ENCODE results near the gene GATA2. TPM values are rescaled to one million over a fixed set of nuclear protein-coding genes. Genes with fewer than 3 reads are reported as not detected.

GATA2 gene
- total and polyA plus RNA-seq, 2 of the 13 experiments (the other 11 are each of a cell fraction or from before 2014, with no cell fraction given) = 3.5 to 6.2 TPM

DNA sequence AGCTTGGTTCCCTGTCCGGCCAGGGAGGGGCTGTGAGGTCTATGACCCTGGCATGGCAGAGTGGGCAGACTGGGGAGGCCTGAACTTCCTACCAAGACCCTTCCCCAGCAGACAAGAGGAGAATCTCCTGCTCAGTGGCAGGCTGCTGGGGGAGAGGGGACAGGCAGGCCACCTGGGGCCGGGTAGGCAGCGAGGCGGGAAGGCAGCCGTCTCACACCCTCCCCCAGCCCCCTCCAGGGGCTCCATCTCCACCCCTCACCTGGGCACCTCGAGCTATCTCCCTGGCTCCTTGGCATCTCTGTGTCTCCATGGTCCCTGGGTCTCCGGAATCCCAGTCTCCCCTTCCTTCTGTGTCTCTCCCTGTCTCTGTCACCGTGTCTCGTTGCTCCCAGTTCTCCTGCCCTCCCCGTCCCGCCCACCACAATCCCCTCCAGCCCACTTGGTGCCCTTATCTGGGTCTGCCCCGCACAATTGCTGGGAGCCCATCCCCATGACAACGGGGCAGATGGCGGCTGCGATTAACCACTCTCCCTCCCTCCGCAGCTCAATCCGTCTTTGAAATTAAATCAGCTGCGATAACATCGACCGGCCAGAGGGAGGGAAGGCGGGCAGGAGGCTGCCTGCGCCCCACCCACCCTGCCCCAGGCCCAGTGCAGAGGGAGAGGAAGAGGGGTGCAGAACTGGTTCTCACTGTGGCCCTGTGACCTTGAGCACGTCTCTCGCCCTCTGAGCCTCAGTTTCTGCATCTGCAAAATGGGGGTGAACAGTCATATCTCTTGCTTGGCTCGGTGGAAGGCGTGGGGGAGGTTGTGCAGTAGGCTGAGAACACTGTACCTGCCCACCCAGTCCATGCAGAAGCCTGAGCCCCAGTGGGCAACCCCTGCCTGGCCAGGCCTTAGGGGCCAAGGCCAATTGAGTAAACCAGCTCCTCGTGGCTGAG, 36.0 kb downstream of the GATA2 start:
- no peak overlapping the region for H3K27ac ChIP-seq (ENCODE audit: extremely low read length, insufficient read depth, low read length)
- H3K27me3 ChIP-seq (ENCODE audit: control insufficient read depth in 1 of 2, insufficient read depth in 2 of 2, low read length in 2 of 2) = peaks cover 23 to 90% of the 10 kb centered on the region in 2 experiments
- H3K4me2 ChIP-seq (ENCODE audit: low read depth, low read length) = no peak overlapping the region
- WGBS (ENCODE audit: low lambda C conversion rate) = 21% methylated on average over 18 of the region's 27 CpGs
- no peak overlapping the region for H2AFZ ChIP-seq (ENCODE audit: low read length)
- ATAC-seq (no peak), DNase-seq (ENCODE audit: low spot score) (no peak), FAIRE-seq (no peak)
- H3K36me3 ChIP-seq (replicated peaks in 1 of 2; ENCODE audit: control insufficient read depth in 1 of 2, insufficient read depth in 2 of 2, low read length in 2 of 2) = no peaks in the 10 kb centered on the region
- intact Hi-C loops (cut with micrococcal nuclease; ENCODE audit: unreplicated experiment) = no loop called here
- H3K4me1 ChIP-seq (ENCODE audit: insufficient read depth, low read length) = peaks cover 10% of the 10 kb centered on the region
- POLR2A ChIA-PET = no interaction called here
- no peaks in the 10 kb centered on the region for H4K20me1 ChIP-seq (ENCODE audit: insufficient read depth, low read length)
- H3K9ac ChIP-seq (ENCODE audit: insufficient read depth, low read depth, low read length) = no peak overlapping the region
- TF ChIP-seq PAF1 (CRISPR knock-in tag; IDR thresholded peaks at IDR 0.05) (no peak), ZNF850 (CRISPR knock-in tag; conservative IDR thresholded peaks at IDR 0.05) (no peak), ZNF629 (CRISPR knock-in tag; conservative IDR thresholded peaks at IDR 0.05) (peak; percentile 84)
- H3K9me3 ChIP-seq (ENCODE audit: low read length) = no peaks in the 10 kb centered on the region
- BruUV-seq (replicated peaks) = no TSS peak
- in situ Hi-C loops (cut with HindIII; ENCODE audit: extremely low pct_ligation_motif_present, low pct_unique_long_range_greater_than_20kb) = no loop called here
- H3K79me2 ChIP-seq (ENCODE audit: insufficient read depth, low read length) = no peaks in the 10 kb centered on the region
- H3K4me3 ChIP-seq (replicated peaks in 1 of 3; ENCODE audit: insufficient read depth in 1 of 3, low read depth in 2 of 3, low read length in 3 of 3) = no peak overlapping the region
- CTCF ChIA-PET (ENCODE audit: low intra/inter-chr PET ratio, low total read pairs) = no interaction called here

DNA sequence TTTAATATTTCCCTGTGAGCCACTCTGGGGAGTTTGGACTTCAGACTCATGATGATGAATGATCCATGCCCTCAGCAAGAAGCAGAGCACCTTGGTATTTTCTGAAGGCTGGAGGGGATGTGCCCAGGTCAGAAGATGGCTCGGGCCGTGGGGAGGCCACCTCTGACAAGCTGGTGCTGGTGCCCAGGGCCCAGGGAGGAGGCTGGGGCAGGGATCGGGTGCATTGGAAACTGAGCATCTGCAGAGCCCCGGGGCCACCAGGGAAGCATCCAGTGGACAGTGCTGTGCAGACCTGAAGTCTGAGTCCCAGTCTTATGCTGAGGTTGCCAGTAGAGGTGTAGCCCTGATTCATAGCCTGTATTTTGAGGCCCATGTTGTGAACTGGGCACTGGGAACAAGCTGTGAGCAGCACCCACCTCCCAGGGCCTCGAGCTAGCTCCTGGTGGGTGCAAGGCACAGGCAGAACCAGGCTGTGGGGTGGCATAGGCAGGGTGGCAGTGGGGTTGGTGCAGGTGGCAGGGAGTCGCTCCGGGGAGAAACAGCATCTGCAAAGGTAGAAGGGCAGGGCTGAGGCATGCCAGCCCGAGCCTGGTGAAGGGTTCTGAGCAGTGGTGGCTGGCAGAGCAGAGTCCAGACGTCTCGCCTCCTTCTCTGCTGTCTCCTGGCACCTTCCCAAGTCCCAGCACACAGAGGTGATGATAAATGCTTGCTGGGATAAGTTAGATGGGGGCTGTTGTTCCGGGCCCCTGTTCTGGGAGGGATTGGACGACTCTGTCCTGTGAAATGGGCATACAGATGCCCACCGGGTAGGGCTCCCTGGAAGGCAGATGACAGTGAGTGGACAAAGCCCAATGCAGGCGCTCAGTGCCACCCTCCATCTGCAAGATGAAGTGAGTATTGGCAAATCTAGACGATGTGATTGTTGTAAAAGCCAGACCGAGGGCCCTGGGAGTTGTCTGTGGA, 36.9 kb downstream of the GATA2 start:
- Histone ChIP-seq H3K4me2 (ENCODE audit: low read depth, low read length) (no peak overlapping the region), H4K20me1 (ENCODE audit: insufficient read depth, low read length) (no peaks in the 10 kb centered on the region), H3K27me3 (ENCODE audit: control insufficient read depth in 1 of 2, insufficient read depth in 2 of 2, low read length in 2 of 2) (peaks cover 29 to 95% of the 10 kb centered on the region in 2 experiments), H3K9ac (ENCODE audit: insufficient read depth, low read depth, low read length) (no peak overlapping the region), H3K4me3 (replicated peaks in 1 of 3; ENCODE audit: insufficient read depth in 1 of 3, low read depth in 2 of 3, low read length in 3 of 3) (no peak overlapping the region), H3K36me3 (replicated peaks in 1 of 2; ENCODE audit: control insufficient read depth in 1 of 2, insufficient read depth in 2 of 2, low read length in 2 of 2) (no peaks in the 10 kb centered on the region), H3K9me3 (ENCODE audit: low read length) (no peaks in the 10 kb centered on the region), H2AFZ (ENCODE audit: low read length) (no peak overlapping the region), H3K79me2 (ENCODE audit: insufficient read depth, low read length) (no peaks in the 10 kb centered on the region), H3K27ac (ENCODE audit: extremely low read length, insufficient read depth, low read length) (no peak overlapping the region), H3K4me1 (ENCODE audit: insufficient read depth, low read length) (peaks cover 10% of the 10 kb centered on the region)
- DNase-seq (ENCODE audit: low spot score) (no peak), ATAC-seq (0 out of 3 replicates have a peak, but pooled peaks have one; percentile 9), FAIRE-seq (no peak)
- 11% methylated on average over 13 of the region's 16 CpGs for WGBS (ENCODE audit: low lambda C conversion rate)
- intact Hi-C loops (cut with micrococcal nuclease; ENCODE audit: unreplicated experiment) (no loop called here), in situ Hi-C loops (cut with HindIII; ENCODE audit: extremely low pct_ligation_motif_present, low pct_unique_long_range_greater_than_20kb) (no loop called here)
- CTCF ChIA-PET (ENCODE audit: low intra/inter-chr PET ratio, low total read pairs) = no interaction called here
- POLR2A ChIA-PET = no interaction called here
- no TSS peak for BruUV-seq (replicated peaks)
- TF ChIP-seq ZNF343 (CRISPR knock-in tag; IDR thresholded peaks at IDR 0.05) = no peak
- no peak for TF ChIP-seq YEATS4 (CRISPR knock-in tag; IDR thresholded peaks at IDR 0.05; ENCODE audit: borderline replicate concordance)
- TF ChIP-seq, protein P1, sequence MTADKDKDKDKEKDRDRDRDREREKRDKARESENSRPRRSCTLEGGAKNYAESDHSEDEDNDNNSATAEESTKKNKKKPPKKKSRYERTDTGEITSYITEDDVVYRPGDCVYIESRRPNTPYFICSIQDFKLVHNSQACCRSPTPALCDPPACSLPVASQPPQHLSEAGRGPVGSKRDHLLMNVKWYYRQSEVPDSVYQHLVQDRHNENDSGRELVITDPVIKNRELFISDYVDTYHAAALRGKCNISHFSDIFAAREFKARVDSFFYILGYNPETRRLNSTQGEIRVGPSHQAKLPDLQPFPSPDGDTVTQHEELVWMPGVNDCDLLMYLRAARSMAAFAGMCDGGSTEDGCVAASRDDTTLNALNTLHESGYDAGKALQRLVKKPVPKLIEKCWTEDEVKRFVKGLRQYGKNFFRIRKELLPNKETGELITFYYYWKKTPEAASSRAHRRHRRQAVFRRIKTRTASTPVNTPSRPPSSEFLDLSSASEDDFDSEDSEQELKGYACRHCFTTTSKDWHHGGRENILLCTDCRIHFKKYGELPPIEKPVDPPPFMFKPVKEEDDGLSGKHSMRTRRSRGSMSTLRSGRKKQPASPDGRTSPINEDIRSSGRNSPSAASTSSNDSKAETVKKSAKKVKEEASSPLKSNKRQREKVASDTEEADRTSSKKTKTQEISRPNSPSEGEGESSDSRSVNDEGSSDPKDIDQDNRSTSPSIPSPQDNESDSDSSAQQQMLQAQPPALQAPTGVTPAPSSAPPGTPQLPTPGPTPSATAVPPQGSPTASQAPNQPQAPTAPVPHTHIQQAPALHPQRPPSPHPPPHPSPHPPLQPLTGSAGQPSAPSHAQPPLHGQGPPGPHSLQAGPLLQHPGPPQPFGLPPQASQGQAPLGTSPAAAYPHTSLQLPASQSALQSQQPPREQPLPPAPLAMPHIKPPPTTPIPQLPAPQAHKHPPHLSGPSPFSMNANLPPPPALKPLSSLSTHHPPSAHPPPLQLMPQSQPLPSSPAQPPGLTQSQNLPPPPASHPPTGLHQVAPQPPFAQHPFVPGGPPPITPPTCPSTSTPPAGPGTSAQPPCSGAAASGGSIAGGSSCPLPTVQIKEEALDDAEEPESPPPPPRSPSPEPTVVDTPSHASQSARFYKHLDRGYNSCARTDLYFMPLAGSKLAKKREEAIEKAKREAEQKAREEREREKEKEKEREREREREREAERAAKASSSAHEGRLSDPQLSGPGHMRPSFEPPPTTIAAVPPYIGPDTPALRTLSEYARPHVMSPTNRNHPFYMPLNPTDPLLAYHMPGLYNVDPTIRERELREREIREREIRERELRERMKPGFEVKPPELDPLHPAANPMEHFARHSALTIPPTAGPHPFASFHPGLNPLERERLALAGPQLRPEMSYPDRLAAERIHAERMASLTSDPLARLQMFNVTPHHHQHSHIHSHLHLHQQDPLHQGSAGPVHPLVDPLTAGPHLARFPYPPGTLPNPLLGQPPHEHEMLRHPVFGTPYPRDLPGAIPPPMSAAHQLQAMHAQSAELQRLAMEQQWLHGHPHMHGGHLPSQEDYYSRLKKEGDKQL (CRISPR knock-in tag; IDR thresholded peaks at IDR 0.05; ENCODE audit: low read depth) = no peak
- no peak for TF ChIP-seq CAMTA2 (CRISPR knock-in tag; IDR thresholded peaks at IDR 0.05; ENCODE audit: borderline replicate concordance)
- TF ChIP-seq ZFX (CRISPR knock-in tag; IDR thresholded peaks at IDR 0.05; ENCODE audit: low read depth) = no peak
- TF ChIP-seq ZNF569 (CRISPR knock-in tag; IDR thresholded peaks at IDR 0.05; ENCODE audit: borderline replicate concordance) = no peak
